CD1c-positive myeloid dendritic cell (primary cell): ENCODE measurements around the gene SHB.
A peak's percentile ranks its signal among the peaks of the same experiment; 100 is the strongest.
"Not testable (repeated sequence)": the region's sequence is repeated elsewhere in the genome, so short reads cannot be mapped to it uniquely, and the experiment has no call there.

Source experiments
- DNase-seq: peaks from one replicate; pipeline ENCODE4 v3.0.0-alpha.2; 2016; ENCODE audit errors: extremely low spot score

The SHB gene

GRCh38 chr9:37969558-37970300 is 99.3 kb downstream of the SHB start:
- DNase-seq: no peak

GRCh38 chr9:37969130-37969529 is 99.9 kb downstream of the SHB start:
- DNase-seq: peak; percentile 60

GRCh38 chr9:37968228-37968701 is 100.8 kb downstream of the SHB start:
- DNase-seq: peak; percentile 41

- no peak for DNase-seq
Measured at GRCh38 chr9:37967761-37968080, 101.3 kb downstream of the SHB start.

GRCh38 chr9:37967014-37967760 is 101.8 kb downstream of the SHB start:
- no peak for DNase-seq

- no peak for DNase-seq
Measured at GRCh38 chr9:37966412-37967013, 102.5 kb downstream of the SHB start.

GRCh38 chr9:37965676-37966345 is 103.2 kb downstream of the SHB start:
- DNase-seq: not testable (repeated sequence)

GRCh38 chr9:37965116-37965515 is 103.9 kb downstream of the SHB start:
- no peak for DNase-seq

GRCh38 chr9:37964740-37965081 is 104.3 kb downstream of the SHB start:
- no peak for DNase-seq

- DNase-seq: no peak
Measured at GRCh38 chr9:37963936-37964739, 104.9 kb downstream of the SHB start.

- DNase-seq: peak; percentile 68
Measured at GRCh38 chr9:37961351-37961750, 107.7 kb downstream of the SHB start.

- DNase-seq: no peak
Measured at GRCh38 chr9:37960631-37961030, 108.4 kb downstream of the SHB start.

GRCh38 chr9:37959976-37960375 is 109.1 kb downstream of the SHB start:
- DNase-seq: no peak

GRCh38 chr9:37958154-37958553 is 110.9 kb downstream of the SHB start:
- DNase-seq: no peak

GRCh38 chr9:37957664-37957953 is 111.4 kb downstream of the SHB start:
- no peak for DNase-seq

GRCh38 chr9:37956904-37957663 is 111.9 kb downstream of the SHB start:
- no peak for DNase-seq

- DNase-seq: no peak
Measured at GRCh38 chr9:37956423-37956820, 112.6 kb downstream of the SHB start.

- DNase-seq: no peak
Measured at GRCh38 chr9:37955781-37956422, 113.1 kb downstream of the SHB start.

GRCh38 chr9:37954581-37954981 is 114.4 kb downstream of the SHB start:
- no peak for DNase-seq

- no peak for DNase-seq
Measured at GRCh38 chr9:37953775-37954437, 115.1 kb downstream of the SHB start.
